Neural cell (in vitro differentiated cells): Measurements from ENCODE around the gene SMIM35. TPM values are rescaled to one million over a fixed set of nuclear protein-coding genes. Genes with fewer than 3 reads are reported as not detected.

Experiments
- H2AFZ ChIP-seq: fragments of 200-600, 300-800 bp; sonication (generic), shearing (Covaris generic); 2 replicates; pipeline ENCODE4 v1.6.0; 2014; ENCODE audit warnings: low read depth, mild to moderate bottlenecking, antibody characterized with exemption, low read length, moderate library complexity
- H3F3A ChIP-seq: fragments of 200-600 bp; shearing (Covaris generic); 2 replicates; pipeline ENCODE4 v1.6.1; 2016; ENCODE audit warnings: mild to moderate bottlenecking, moderate library complexity, mixed read lengths, antibody characterized with exemption, low read length; ENCODE audit not compliant: insufficient read depth, poor library complexity, severe bottlenecking
- H3K27ac ChIP-seq: fragments of 200-600, 300-800 bp; sonication (generic), shearing (Covaris generic); 2 replicates; pipeline ENCODE4 v1.5.1; 2014; ENCODE audit warnings: mild to moderate bottlenecking, low read length, moderate library complexity
- H3K27me3 ChIP-seq: fragments of 300-800, 200-600 bp; sonication (generic), shearing (Covaris generic); 2 replicates; pipeline ENCODE4 v1.6.0; 2014; ENCODE audit warnings: mild to moderate bottlenecking, low read depth, low read length, moderate library complexity; ENCODE audit not compliant: insufficient read depth
- H3K36me3 ChIP-seq: fragments of 300-800, 200-600 bp; sonication (generic), shearing (Covaris generic); 2 replicates; pipeline ENCODE4 v1.5.1; 2014; ENCODE audit warnings: mild to moderate bottlenecking, antibody characterized with exemption, low read length, moderate library complexity; ENCODE audit not compliant: insufficient read depth
- H3K4me2 ChIP-seq: fragments of 300-800, 200-600 bp; sonication (generic), shearing (Covaris generic); 2 replicates; pipeline ENCODE4 v1.6.0; 2014; ENCODE audit warnings: mild to moderate bottlenecking, low read length
- H3K4me3 ChIP-seq: fragments of 300-800, 200-600 bp; sonication (generic), shearing (Covaris generic); 2 replicates; pipeline ENCODE4 v1.5.1; 2014; ENCODE audit warnings: mild to moderate bottlenecking, low read length, moderate library complexity
- H3K79me2 ChIP-seq: fragments of 200-600 bp; shearing (Covaris generic); replicated peaks from 2 replicates; pipeline ENCODE4 v1.6.0; 2014; ENCODE audit warnings: mild to moderate bottlenecking, low read length, moderate library complexity; ENCODE audit not compliant: insufficient read depth
- H3K9ac ChIP-seq: fragments of 300-800, 200-600 bp; sonication (generic), shearing (Covaris generic); 2 replicates; pipeline ENCODE4 v1.6.1; 2016; ENCODE audit warnings: mild to moderate bottlenecking, low read length, mixed read lengths
- H3K9me2 ChIP-seq: fragments of 200-600 bp; shearing (Covaris generic); 2 replicates; pipeline ENCODE4 v1.6.1; 2016; ENCODE audit warnings: mild to moderate bottlenecking, low read length, mixed read lengths; ENCODE audit not compliant: insufficient read depth
- H3K9me3 ChIP-seq: fragments of 200-600, 300-800 bp; sonication (generic), shearing (Covaris generic); 2 replicates; pipeline ENCODE4 v1.6.1; 2016; ENCODE audit warnings: mild to moderate bottlenecking, mixed run types, low read length, moderate library complexity, mixed read lengths
- H4K20me1 ChIP-seq: fragments of 200-600 bp; shearing (Covaris generic); 2 replicates; pipeline ENCODE4 v1.6.1; 2016; ENCODE audit warnings: mild to moderate bottlenecking, mixed run types; ENCODE audit not compliant: insufficient read depth
- EP300 ChIP-seq: fragments of 450-650 bp; conservative IDR thresholded peaks from 2 replicates; pipeline ENCODE4 v1.6.1; 2014; ENCODE audit warnings: antibody characterized with exemption, mild to moderate bottlenecking, moderate library complexity; ENCODE audit not compliant: poor library complexity, severe bottlenecking
- EZH2 ChIP-seq: fragments of 200-600, 300-800 bp; shearing (Covaris generic), sonication (generic); IDR thresholded peaks from 2 replicates; pipeline ENCODE4 v1.6.1; 2014; ENCODE audit warnings: antibody characterized with exemption, low read length, borderline replicate concordance, mild to moderate bottlenecking; ENCODE audit not compliant: insufficient read depth, poor library complexity, severe bottlenecking
- MXI1 ChIP-seq: fragments of 450-650 bp; conservative IDR thresholded peaks from 2 replicates; pipeline ENCODE4 v1.6.1; 2014; ENCODE audit warnings: antibody characterized with exemption, mild to moderate bottlenecking; ENCODE audit not compliant: poor library complexity, severe bottlenecking
- POLR2AphosphoS5 ChIP-seq: IDR thresholded peaks from 2 replicates; pipeline ENCODE4 v1.6.1; 2012
- RAD21 ChIP-seq: fragments of 450-650 bp; conservative IDR thresholded peaks from 2 replicates; pipeline ENCODE4 v1.6.1; 2014; ENCODE audit warnings: antibody characterized with exemption, mild to moderate bottlenecking, moderate library complexity
- SMC3 ChIP-seq: fragments of 450-650 bp; conservative IDR thresholded peaks from 2 replicates; pipeline ENCODE4 v1.6.1; 2014; ENCODE audit warnings: antibody characterized with exemption, mild to moderate bottlenecking, moderate library complexity; ENCODE audit not compliant: poor library complexity
- TAF1 ChIP-seq: IDR thresholded peaks from 2 replicates; pipeline ENCODE4 v1.6.1; 2012; ENCODE audit warnings: low read depth
- polyA plus RNA-seq: library from polyadenylated mRNA; depleted of rRNA; stranded (reverse); fragments of >200 nt; gene quantifications from 2 replicates; pipeline ENCODE4 v1.2.3, GENCODE V29; 2014
- TF ChIP-seq, protein P1 (sequence below): fragments of 450-650 bp; IDR thresholded peaks from 2 replicates; pipeline ENCODE4 v1.5.1; 2014; ENCODE audit warnings: antibody characterized with exemption, mild to moderate bottlenecking, moderate library complexity; ENCODE audit not compliant: poor library complexity, severe bottlenecking
- TF ChIP-seq, protein P2 (sequence below): IDR thresholded peaks from 2 replicates; pipeline ENCODE4 v1.6.1; 2012; ENCODE audit warnings: borderline replicate concordance

Gene SMIM35
- polyA plus RNA-seq, 1 donor from 2014 or later, result not detected

DNA sequence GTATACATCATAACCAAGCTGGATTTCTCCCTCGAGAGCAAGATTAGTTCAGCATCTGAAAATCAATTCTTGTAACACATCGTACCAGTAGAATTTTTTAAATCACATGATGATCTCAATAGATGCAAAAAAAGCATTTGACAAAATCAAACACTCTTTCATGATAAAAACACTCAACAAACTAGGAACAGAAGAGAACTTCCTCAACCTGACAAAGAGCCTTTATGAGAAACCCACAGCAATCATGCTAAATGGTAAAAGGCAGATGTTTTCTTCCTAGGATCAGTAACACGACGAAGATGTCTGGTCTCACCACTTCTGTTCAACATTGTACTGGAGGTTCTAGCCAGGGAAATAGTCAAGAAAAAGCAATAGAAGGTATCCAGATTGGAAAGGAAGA, 44.0 kb downstream of the SMIM35 start:
- no peaks in the 10 kb centered on the region for H3K36me3 ChIP-seq
- TF ChIP-seq RAD21 (no peak), POLR2AphosphoS5 (no peak), SMC3 (no peak), EZH2 (no peak)
- H4K20me1 ChIP-seq, result no peaks in the 10 kb centered on the region
- no peak overlapping the region for H3K27ac ChIP-seq
- no peaks in the 10 kb centered on the region for H3K9me3 ChIP-seq
- no peaks in the 10 kb centered on the region for H3K9me2 ChIP-seq
- H3K9ac ChIP-seq, result no peak overlapping the region
- H3K27me3 ChIP-seq, result no peaks in the 10 kb centered on the region
- H3K4me3 ChIP-seq, result no peak overlapping the region
- no peak overlapping the region for H3K4me2 ChIP-seq
- no peaks in the 10 kb centered on the region for H3K79me2 ChIP-seq
- H2AFZ ChIP-seq, result no peak overlapping the region
- H3F3A ChIP-seq, result no peaks in the 10 kb centered on the region

DNA sequence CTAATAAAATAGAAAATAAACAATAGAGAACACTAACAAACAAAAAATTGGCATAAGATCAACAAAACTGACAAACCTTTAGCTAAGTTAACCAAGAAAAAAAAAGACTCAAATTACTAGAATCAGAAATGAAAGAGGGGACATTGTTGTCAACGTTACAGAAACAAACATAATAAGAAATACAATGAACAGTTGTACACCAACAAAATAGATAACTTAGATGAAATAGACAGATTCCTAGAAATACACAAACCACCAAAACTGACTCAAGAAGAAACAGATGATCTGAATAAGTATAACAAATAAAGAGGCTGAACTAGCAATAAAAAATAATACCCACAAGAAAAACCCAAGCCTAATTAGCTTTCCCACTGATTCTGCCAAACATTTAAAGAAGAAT, 44.6 kb downstream of the SMIM35 start:
- Histone ChIP-seq H3K9ac (no peak overlapping the region), H3K36me3 (no peaks in the 10 kb centered on the region), H3K79me2 (no peaks in the 10 kb centered on the region), H3K27me3 (no peaks in the 10 kb centered on the region), H3K27ac (no peak overlapping the region), H2AFZ (no peak overlapping the region), H3K4me2 (no peak overlapping the region), H4K20me1 (no peaks in the 10 kb centered on the region), H3K9me2 (no peaks in the 10 kb centered on the region), H3F3A (no peaks in the 10 kb centered on the region), H3K4me3 (no peak overlapping the region), H3K9me3 (no peaks in the 10 kb centered on the region)
- TF ChIP-seq MXI1 (no peak), EP300 (no peak), POLR2AphosphoS5 (no peak), RAD21 (no peak), TAF1 (no peak), SMC3 (no peak), EZH2 (no peak)
- TF ChIP-seq, protein P1, sequence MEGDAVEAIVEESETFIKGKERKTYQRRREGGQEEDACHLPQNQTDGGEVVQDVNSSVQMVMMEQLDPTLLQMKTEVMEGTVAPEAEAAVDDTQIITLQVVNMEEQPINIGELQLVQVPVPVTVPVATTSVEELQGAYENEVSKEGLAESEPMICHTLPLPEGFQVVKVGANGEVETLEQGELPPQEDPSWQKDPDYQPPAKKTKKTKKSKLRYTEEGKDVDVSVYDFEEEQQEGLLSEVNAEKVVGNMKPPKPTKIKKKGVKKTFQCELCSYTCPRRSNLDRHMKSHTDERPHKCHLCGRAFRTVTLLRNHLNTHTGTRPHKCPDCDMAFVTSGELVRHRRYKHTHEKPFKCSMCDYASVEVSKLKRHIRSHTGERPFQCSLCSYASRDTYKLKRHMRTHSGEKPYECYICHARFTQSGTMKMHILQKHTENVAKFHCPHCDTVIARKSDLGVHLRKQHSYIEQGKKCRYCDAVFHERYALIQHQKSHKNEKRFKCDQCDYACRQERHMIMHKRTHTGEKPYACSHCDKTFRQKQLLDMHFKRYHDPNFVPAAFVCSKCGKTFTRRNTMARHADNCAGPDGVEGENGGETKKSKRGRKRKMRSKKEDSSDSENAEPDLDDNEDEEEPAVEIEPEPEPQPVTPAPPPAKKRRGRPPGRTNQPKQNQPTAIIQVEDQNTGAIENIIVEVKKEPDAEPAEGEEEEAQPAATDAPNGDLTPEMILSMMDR, result no peak
- TF ChIP-seq, protein P2, sequence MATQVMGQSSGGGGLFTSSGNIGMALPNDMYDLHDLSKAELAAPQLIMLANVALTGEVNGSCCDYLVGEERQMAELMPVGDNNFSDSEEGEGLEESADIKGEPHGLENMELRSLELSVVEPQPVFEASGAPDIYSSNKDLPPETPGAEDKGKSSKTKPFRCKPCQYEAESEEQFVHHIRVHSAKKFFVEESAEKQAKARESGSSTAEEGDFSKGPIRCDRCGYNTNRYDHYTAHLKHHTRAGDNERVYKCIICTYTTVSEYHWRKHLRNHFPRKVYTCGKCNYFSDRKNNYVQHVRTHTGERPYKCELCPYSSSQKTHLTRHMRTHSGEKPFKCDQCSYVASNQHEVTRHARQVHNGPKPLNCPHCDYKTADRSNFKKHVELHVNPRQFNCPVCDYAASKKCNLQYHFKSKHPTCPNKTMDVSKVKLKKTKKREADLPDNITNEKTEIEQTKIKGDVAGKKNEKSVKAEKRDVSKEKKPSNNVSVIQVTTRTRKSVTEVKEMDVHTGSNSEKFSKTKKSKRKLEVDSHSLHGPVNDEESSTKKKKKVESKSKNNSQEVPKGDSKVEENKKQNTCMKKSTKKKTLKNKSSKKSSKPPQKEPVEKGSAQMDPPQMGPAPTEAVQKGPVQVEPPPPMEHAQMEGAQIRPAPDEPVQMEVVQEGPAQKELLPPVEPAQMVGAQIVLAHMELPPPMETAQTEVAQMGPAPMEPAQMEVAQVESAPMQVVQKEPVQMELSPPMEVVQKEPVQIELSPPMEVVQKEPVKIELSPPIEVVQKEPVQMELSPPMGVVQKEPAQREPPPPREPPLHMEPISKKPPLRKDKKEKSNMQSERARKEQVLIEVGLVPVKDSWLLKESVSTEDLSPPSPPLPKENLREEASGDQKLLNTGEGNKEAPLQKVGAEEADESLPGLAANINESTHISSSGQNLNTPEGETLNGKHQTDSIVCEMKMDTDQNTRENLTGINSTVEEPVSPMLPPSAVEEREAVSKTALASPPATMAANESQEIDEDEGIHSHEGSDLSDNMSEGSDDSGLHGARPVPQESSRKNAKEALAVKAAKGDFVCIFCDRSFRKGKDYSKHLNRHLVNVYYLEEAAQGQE, result no peak

DNA sequence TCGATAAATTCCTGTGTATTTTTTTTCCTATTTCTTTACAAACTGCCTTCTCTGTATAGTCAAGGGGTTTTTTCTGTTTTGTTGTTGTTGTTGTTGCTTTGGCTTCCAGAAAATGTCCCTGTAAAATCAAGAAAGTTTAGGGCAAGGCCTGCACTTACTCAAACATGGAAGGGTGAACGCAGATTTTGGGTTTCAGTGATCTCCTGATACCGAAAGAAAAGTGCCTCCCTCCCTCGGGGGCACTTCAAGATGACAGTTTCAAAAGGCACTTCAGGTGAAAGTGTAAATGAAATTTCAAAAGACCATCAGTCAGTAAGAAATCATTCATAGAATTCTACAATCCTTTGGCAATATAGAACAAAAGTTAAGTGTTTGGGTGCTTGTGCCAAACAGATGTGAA, 53.3 kb downstream of the SMIM35 start:
- no peak overlapping the region for H3K9ac ChIP-seq
- H3K4me2 ChIP-seq, result no peak overlapping the region
- H4K20me1 ChIP-seq, result no peaks in the 10 kb centered on the region
- no peak overlapping the region for H3K27ac ChIP-seq
- H3F3A ChIP-seq, result no peaks in the 10 kb centered on the region
- no peak overlapping the region for H3K4me3 ChIP-seq
- no peaks in the 10 kb centered on the region for H3K36me3 ChIP-seq
- no peaks in the 10 kb centered on the region for H3K9me3 ChIP-seq
- no peaks in the 10 kb centered on the region for H3K9me2 ChIP-seq
- no peak for TF ChIP-seq MXI1
- TF ChIP-seq RAD21, result no peak
- TF ChIP-seq, protein P1, result no peak
- TF ChIP-seq EP300, result no peak
- TF ChIP-seq EZH2, result no peak
- no peak for TF ChIP-seq POLR2AphosphoS5
- TF ChIP-seq, protein P2, result no peak
- no peak for TF ChIP-seq SMC3
- no peak for TF ChIP-seq TAF1
- no peaks in the 10 kb centered on the region for H3K27me3 ChIP-seq
- H3K79me2 ChIP-seq, result no peaks in the 10 kb centered on the region
- H2AFZ ChIP-seq, result no peak overlapping the region
